Right renal pelvis (tissue), 4 donors: ENCODE measurements around the gene GPR84. TPM values are rescaled to one million over a fixed set of nuclear protein-coding genes. Genes with fewer than 3 reads are reported as not detected.

Source experiments
- DNase-seq, 4 donors: peaks; one replicate each; pipeline ENCODE4 v3.0.0-alpha.2; 2013; ENCODE audit warnings: low read depth in 4 of 4, low spot score in 3 of 4, missing footprints in 1 of 4
- polyA plus RNA-seq, 4 donors: library from polyadenylated mRNA; unstranded; fragments of 120-200 nt; gene quantifications; one replicate each; pipeline ENCODE4 v1.2.1, GENCODE V29; 2013; ENCODE audit not compliant: insufficient read length in 4 of 4

Gene GPR84
- polyA plus RNA-seq, 4 donors: 0.10 to 0.22 (median 0.17) TPM; not detected in 1

DNA sequence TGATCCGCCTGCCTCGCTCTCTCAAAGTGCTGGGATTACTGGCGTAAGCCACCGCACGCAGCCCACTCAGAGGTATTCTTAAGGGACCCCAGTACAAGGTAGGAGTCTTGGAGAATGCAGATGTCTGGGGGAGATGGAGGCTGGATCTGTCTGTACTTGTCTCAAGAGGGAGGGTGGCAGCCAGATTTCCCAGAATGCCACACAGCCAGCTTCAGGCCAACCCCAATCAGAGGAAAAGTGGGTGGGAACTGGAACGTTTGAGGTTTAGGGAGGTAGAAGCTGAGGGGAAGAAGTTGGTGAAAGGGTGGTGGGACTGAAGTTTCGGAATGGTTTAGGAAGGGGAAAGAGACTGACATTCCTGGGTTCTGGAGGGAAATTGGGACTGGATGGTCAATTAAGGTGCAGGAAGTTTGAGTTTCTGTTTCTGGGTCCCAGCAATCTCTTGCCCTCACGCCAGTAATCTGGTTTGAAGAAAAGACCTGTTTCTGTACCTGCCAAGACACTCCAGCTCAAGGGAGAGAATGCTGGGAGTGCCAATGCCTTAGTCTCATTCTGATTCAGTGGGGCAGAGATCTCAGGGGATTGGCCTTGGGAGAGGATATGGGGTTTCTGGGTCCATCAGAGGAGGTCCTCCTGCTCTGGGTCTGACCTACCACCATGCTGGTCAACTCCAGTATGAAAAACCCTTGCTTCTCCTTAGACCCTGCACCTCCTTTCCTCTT, 28.4 kb upstream of the GPR84 start:
- DNase-seq: no peak

DNA sequence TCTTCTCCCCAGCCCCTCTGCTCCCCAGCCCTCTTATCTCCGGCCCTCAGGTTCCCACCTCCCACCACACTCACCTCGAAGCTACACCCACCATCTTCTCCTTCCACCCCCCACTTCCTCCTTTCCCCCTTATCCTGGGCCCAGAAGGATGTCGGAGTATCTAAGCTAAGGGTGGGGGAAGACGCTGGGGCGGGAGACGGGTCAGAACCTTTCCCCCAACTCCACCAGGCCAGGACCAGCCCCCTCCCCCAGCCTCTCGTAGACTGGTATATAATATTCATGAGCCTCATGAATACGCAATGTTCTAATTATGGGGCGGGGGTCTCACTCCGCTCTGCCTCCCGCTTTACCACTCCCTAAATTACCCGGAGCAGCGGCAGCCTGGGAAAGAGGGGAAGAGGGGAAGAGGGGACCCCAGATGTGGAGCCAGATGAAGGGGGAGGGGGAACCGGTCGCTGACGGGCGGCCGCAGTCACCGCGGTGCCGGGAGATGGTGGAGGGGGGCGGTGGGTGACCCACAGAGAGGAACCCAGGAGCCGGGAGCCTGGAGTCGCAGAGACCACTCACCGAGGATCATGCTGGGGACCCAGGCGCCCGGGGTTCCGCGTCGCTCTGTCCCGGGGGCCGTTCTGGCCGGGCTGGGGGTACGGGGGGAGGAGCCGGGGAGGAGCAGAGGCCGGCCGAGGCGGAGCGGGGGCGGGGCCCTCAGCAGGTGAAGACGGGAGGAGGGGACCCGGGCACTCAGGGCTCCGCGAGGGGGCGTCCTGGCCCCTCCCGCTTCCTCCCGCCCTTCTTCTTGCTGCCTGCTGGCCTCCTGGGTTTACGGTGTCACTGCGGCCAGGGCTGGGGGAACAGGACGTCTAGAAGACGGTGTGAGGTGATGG, 26.6 kb upstream of the GPR84 start:
- peak in 1 of 4 donors; percentile 44 for DNase-seq

DNA sequence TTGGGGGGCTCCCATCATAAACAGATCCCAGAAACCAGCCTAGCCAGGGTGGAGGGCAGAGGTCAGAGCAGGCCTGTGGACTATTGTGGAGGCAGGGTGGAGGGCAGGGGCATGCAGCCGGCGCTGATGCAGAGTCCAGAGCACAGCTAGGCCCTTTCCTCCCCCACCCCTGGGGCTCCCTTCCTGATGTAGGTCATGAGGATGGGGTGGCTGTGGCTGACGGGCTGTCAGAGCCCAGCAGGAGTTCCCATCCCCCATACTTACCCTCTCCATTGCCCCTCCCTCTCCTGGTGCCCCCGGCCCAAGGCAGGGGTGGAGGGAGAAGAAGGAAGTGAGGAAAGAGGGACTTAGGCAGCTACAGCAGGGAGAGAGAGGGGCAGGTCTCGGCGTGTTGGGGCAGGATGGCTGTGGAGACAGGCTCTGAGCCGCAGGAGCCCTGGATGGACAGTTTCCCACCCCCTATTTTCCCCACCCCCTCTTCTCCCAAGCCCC, 25.9 kb upstream of the GPR84 start:
- no peak for DNase-seq

GRCh38 chr12:54389607-54390175, 25.4 kb upstream of the GPR84 start:
- DNase-seq: no peak

DNA sequence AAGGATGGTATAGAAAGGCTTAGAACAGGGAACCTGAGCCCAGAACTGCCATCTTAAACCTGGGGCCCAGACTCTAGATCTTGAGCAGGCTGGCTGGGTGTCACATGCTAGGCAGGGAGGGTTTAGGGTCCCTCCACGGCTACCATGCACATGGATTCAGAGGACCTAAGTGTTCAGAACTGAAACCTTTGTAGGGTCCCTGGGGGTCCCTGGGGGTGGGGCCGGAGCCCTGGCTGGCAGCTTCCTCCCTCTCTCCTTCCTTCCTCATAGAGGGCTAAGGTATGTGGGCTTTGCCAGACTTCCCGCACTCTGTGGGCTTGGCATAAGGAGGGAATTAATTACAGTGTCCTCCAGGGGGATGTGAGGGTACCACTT, 24.8 kb upstream of the GPR84 start:
- DNase-seq: no peak

DNA sequence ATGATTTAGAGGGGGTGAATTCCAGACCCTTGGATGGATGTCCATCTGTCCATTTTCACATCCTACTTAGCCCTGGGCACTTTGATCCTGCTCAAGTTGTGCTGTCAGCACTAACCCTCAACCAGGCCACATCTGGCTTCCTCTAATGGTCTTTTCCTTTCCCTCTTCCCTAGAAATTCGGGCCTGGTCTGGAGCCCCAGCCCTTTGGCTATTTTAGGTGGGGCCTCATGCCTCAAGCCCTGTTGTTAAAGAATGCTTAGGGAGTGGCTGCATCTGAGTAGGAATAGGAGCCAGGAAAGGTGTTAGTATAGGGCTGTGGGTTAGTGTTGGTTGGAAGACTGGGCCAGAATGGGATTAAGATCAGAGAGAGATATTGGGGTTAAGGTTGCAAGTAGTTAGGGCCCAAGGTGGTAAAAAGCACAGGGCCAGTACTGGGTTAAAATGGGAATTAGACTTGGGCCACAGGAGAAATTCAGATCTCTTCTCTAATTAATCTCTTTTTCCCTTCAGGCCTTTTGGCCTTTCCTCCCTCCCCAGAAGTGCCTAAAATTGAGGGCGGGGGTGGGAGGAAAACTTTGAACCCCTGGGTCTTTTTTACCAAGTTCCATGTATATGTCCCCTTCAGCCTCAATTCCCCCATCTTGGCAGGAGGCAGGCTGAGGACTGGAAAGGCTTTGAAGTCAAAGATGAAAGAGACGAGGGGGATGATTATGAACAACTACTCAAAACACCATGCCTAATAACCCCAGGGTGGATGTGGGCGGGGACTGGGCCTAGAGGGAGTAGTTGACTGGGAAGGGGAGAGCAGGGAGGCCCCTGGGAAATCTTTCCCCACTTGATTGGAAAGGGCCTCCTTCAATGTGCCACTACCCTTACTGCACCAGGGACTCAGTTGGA, 24.2 kb upstream of the GPR84 start:
- DNase-seq: no peak

- DNase-seq: no peak
These were observed 22.8 kb upstream of the GPR84 start for GRCh38 chr12:54387114-54387467.

GRCh38 chr12:54386403-54387113, 22.3 kb upstream of the GPR84 start:
- DNase-seq: no peak

GRCh38 chr12:54385251-54385914, 21.1 kb upstream of the GPR84 start:
- DNase-seq: no peak

- DNase-seq: no peak
These were observed 20.3 kb upstream of the GPR84 start, which contains the start of gene ZNF385A for GRCh38 chr12:54384591-54385041. Gene ZNF385A, minus strand, starts transcription at chr12:54384733. Its CDS starts 219 bp downstream, at chr12:54384514.

- no peak for DNase-seq
These were observed 18.8 kb upstream of the GPR84 start for GRCh38 chr12:54383041-54383609.

DNA sequence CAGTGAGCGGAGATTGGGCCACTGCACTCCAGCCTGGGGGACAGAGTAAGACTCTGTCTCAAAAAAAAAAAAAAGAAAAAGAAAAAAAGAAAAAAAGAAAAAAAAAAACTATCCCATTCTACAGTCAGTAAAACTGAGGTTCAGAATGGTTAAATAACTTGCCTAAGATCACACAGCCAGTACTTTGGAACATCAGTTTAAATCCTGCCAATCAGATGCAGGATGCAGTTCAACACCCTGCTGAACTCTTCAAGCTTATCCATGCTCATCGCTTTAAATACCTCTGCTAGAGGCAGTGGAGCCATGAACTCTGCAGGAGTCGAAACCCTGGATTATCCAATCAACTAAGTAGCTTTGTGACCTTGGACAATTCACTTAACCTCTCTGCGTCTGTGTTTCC, 16.9 kb upstream of the GPR84 start:
- no peak for DNase-seq

- DNase-seq: peak in 1 of 4 donors; percentile 86
These were observed 15.3 kb upstream of the GPR84 start for GRCh38 chr12:54379398-54380201.

DNA sequence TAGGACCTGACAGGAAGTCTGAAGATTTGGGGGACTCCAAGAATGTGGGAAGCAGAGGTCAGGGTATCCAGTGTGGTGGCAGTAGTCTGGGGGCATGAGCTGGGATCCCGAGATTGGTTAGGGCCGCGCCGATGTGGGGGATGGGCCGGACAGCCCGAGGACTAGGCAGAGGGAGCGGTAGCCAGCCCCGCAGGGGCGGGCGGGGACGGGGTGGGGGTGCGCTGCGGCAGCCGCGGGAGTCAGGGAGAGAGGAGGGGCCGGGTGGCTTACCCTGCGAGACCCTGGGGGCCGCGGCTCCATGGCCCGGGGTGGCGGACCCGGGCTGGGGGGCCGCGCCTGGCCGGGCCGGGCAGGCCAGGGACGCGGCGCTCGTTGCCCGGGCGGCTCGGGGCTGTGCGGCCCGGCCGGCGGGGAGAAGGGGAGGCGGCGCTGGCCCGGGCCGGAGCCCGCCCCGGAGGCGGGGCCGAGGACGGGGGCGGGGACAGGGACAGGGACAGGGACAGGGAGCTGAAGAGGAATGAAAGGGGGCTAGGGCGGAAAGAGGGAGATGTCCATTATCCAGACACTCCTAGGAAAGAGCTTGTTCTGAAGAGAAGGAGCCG, 14.6 kb upstream of the GPR84 start:
- no peak for DNase-seq

GRCh38 chr12:54377797-54378515, 13.7 kb upstream of the GPR84 start:
- no peak for DNase-seq

GRCh38 chr12:54377007-54377406, 12.7 kb upstream of the GPR84 start:
- DNase-seq: no peak

- no peak for DNase-seq
These were observed 12.3 kb upstream of the GPR84 start for GRCh38 chr12:54376596-54376995.
